HG02970 (cell line): Measurements from ENCODE around the gene SRSF6.
A peak's percentile ranks its signal among the peaks of the same experiment; 100 is the strongest.
"Not testable (repeated sequence)": the region's sequence is repeated elsewhere in the genome, so short reads cannot be mapped to it uniquely, and the experiment has no call there.

Experiments
- ATAC-seq: cut with Tn5 transposase; IDR thresholded peaks from one replicate; pipeline ENCODE4 v1.9.1; 2021; ENCODE audit warnings: mild to moderate bottlenecking, moderate library complexity, moderate number of reproducible peaks; ENCODE audit not compliant: unreplicated experiment, low FRiP score

Gene SRSF6

DNA sequence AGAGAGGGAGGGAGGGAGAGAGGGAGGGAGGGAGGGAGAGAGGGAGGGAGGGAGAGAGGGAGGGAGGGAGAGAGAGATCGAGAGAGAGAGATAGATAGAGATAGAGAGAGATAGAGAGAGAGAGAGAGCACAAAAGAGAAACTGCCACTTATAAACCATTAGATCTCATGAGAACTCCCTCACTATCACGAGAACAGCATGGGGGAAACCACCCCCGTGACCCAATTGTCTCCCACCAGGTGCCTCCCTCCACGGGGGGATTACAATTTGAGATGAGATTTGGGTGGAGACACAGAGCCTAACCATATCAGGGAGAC lies 9.3 kb upstream of the SRSF6 start:
- not testable (repeated sequence) for ATAC-seq

DNA sequence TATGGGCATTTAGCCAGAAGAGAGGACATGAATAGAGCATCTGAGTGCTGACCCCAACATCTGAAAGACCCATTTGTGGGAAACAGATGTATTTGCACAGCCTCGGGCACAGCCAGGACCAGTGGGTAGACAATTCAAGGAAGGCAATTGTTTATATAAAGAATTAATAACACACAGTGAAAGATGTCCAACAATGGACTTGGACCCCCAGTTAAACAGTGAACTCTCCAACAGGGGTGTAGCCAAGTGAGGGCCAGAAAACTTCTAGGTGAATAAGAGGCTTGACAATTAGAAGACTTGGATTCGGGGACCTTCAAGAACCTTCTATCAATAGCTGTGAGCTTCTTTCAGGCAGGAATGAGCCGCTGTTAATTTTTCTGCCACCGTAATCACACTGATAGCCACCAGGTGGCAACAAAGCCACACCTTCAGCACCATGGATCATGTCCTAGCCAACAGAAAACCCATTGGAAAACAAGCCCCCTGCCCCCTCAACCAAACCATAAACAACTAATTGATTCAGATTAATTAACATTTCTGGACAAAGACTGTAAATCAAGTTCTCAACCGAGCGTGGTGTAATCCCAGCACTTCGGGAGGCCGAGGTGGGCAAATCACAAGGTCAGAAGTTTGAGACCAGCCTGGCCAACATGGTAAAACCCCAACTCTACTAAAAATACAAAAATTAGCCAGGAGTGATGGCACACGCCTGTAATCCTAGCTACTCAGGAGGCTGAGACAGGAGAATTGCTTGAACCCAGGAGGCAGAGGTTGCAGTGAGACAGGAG lies 8.8 kb upstream of the SRSF6 start:
- no peak for ATAC-seq

DNA sequence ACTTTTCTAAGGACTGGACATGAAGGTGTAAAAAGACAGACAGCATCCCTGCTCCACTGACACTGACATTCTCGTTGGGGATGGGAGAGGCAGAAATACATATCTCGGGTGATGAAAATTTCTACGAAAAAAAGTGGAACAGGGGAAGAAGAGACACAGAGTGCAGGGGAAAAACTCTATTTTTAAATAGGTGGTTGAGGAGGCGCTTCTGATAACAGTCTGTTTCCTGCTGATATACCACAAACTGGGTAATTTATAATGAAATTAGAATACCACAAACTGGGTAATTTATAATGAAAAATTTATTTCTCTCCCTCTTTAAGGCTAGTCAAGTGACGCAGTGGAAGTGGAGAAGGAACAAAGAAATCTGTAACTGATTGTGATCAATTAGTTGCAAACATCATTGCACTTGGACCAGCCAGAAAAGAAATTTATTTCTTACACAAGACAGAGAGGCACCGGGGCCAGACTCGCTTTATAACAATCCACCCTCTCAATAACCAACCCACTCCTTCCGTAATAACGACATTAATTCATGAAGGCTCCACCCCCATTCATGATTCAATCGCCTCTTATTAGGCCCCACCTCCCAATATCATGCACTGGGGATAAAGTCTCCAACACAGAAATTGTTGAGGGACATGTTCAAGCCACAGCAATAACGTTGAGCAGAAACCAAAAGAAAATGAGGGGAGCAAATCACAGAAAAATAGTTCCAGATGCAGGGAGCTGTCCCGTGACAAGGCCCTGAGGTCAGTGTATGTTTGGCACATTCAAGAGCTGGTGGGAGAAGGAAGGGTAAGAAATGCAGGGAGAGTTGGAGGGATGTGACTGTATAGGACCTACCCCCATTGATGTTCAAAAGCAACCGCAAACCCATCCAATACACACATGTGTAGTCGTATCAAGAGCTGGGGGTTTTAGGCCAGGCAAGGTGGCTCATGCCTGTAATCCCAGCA lies 6.6 kb upstream of the SRSF6 start:
- ATAC-seq = no peak

DNA sequence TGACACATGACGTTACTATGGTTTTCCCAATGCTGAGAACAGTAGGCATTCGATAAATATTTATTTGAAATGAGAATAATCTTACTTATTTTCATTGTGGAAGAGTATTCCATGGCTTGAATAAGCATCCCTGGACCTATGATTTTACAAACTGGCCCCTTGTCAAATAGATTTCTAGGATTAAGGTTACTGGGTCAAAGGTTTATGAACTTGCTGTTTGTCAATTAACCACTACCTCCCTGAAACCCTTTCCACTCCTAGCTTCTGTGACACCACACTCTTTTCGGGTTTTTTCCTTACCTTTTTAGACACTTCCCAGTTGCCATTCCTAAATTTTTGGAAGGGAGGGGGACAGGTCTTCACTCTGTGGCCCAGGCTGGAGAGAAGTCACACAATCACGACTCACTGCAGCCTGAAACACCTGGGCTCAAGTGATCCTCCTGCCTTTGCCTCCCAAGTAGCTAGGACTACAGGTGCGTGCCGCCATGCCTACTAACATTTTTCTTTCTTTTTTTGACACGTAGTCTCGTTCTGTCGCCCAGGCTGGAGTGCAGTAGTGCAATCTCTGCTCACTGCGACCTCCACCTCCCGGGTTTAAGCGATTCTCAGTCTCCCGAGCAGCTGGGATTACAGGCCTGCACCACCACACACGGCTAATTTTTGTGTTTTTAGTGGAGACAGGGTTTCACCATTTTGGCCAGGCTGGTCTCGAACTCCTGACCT lies 5.1 kb upstream of the SRSF6 start:
- ATAC-seq = no peak

DNA sequence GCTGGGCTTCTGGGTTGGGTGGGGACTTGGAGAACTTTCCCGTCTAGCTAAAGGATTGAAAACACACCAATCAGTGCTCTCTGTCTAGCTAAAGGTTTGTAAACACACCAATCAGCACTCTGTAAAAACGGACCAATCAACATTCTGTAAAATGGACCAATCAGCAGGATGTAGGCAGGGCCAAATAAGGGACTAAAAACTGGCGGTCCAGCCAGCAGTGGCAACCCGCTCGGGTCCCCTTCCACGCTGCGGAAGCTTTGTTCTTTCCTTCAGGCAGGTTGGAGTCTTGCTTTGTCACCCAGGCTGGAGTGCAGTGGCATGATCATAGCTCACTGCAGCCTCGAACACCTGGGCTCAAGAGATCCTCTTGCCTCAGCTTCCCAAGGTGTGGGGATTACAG lies 1.4 kb upstream of the SRSF6 start:
- not testable (repeated sequence) for ATAC-seq

DNA sequence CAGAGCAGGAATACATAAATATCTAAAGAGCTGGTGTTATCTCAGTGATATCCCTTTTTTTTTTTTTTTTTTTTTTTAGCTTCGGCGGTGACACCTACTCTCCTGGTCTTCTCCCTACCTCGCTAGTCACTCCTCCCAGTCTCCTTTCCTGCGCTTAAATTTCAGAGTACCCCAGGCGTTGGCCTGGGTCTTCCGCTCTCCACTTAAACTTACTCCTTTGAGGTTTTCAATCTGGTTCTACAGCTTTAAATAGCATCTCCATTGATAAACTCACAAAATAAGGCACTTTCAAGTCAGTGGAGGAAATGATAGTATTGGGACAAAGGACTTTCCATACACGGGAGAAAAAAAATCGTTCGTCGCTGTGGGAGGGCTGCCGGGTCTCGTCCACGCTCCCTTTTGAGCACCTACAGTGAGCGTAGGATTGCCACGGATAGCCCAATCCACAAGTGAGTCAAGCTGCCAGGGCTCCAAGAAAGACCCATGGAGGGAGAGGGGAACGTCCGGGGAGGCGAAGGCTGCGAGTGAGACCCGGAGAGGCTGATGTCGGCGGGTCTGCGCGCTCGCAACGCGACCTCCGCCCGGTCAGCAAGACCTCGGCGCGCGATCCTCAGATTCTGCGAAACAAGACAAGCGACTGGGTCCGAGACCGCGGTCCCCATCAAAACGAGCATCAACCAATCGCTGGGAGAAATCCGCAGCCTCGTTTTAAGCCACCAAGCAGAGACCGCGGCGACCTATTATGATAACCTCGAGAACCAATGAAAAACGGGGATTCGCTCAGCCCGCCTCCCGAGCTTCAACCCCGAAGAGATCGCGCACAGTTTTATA lies 672 bp upstream of the SRSF6 start:
- peak; percentile 70 for ATAC-seq

DNA sequence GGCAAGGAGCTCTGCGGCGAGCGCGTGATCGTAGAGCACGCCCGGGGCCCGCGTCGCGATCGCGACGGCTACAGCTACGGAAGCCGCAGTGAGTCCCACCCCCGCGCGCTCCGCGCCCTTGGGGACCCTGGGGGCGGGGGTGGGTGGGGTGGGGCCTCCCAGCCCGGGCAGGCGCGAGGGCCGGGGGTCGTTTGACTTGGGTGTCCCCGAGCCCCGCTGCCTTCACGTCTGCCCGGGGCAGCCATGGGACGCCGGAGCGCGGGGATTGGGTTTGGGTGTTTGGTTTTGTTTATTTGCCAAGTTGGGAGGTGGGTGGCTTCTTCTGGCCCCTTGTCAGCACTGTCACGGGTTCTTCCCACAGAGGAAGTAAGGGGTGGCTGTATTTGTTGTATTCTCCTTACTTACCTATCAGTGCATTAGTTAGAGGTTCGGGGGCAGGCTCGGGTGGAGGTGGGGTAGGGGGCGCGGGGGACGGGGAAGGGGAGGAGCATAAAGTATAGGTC lies 777 bp downstream of the SRSF6 start:
- ATAC-seq = peak; percentile 14

DNA sequence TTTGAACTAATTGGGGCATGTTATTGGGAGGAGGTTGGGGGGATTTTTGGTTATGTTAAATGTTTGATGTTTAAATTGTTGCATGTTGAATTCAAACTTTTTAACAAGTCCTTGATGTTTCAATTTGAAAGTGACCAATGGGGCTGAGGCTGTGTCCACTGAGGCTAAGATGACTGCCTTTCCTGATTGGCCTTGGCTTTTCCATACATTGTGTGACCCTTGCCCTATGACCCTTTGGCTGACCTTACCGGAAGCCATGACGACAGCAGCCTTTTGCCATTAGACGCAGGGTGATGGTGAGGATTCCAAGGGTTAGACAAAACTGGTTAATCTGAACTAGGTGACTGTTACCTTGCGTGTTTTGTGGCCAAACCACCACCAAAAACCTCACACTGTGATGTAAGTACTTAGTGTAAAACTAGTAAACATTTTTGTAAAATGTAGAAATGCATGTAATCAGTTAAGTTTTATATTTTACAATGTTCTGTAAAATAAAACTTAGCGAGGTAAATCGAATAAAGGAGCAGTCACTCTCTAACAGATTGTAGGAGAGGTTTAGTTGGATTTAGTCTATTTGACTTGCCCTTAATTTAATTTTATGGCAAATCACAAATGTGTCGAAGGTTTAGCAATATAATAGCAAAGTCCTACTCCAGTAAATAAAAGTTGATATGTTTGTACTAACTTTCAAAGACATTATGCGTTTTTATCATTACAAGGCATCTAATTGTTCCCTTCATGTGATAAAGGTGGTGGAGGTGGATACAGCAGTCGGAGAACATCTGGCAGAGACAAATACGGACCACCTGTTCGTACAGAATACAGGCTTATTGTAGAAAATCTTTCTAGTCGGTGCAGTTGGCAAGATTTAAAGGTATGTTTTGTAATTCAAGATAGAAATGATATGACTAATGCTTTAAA lies 1.6 kb downstream of the SRSF6 start:
- ATAC-seq = no peak

DNA sequence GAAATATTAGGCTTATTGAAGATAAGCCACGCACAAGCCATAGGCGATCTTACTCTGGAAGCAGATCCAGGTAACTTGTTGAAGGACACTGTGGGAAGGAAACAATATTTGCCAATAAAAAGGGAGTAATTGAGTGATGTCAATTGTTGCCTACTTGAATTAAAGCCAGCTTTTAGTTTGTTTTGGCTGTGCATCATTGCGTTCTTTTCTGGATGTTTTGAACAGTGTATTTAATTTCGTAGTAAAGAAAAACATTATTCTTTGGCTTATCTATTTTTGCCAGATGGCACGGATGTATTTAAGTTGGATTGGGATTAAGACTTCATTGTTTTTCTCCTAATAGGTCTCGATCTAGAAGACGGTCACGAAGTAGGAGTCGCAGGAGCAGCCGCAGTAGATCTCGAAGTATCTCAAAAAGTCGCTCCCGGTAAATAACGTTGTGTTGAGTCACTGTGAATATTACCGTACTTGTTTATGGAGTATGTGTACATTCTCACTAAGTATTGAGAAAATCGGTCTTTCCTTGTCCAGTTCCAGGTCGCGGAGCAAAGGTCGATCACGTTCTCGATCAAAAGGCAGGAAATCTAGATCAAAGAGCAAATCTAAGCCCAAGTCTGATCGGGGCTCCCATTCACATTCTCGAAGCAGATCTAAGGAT lies 2.6 kb downstream of the SRSF6 start:
- no peak for ATAC-seq

DNA sequence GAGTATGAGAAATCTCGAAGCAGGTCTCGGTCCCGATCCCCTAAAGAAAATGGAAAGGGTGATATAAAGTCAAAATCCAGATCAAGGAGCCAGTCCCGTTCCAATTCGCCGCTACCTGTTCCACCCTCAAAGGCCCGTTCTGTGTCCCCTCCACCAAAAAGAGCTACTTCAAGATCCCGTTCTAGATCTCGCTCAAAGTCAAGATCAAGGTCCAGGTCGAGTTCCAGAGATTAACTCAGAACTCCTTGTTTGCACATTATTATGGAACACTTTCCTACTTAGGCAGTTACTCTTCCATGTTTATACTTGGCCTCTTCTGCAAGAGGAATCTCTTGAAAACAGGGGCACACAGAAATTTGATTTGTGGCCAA lies 3.1 kb downstream of the SRSF6 start:
- ATAC-seq = no peak

DNA sequence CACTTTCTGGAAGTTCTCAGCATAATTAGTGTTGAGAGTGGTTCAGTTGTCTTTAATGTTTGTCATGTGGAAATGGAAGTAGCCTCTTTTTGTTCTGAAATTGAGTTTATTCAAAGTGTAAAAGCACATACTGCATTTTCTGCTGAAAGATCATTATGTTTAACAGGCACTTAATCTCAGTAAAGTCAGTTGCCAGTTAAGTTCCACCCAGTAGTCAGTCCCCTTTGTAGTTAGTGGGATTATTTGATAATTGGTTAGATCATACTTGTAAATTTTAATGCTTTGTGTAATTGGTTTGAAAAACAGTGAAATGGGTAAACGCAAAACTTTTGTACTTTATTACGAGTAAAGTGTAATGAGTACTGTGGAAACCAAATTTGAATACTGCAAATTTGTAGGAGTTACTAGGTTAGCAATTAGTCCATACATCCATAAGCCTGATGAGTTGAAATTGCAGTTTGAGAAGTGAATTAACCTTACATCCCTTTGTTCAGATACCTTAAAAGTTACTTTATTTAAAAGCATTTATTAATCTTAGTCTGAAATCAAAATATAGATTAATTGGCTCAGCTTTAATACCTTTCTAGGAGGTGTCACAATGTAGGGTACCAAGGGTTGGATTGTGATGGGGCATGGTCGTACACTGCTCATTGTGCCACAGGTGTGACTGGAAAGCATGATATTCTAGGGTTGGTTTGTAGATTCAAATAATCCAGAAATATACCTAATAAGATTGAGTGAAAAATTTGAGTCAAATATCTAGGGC lies 4.4 kb downstream of the SRSF6 start:
- no peak for ATAC-seq

DNA sequence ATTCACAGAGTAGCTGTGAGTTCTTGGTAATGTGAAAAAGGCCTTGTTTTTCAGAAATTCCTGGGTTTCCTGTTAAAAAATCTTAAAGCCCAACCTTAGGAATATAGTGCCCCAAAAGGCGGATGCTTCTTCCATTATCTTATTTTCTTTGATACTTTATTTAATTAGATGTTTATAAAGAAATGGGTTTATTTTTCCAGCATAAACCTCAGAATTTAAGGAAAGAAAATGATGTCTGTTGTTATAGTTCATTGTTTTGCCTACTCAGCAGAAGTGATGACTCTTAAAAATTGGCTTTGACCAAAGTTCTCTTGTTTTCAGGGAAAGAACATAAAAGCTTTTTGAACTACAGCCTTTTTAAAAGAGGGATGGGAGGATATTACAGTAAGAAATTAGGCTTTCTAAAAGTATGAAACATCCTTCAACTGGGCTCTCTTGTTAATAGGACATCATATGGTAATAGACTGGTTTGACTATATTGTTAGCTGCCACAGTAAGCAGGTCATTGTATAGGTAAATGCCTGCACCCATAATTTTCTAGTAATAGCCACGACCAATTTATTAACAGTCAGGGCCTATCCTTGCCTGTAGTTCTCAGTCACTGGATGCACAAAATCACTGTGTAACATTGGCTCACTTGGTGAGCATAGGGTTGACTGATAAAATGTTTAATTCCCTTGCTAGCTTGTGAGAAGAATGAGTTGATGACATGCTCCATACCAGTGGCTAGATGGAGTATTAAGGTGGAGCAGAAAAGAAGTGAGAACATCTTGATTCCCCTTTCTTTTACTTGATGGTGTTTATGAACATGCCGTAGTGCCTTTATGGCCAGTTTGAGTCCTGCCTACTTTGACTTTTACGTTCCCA lies 5.2 kb downstream of the SRSF6 start:
- no peak for ATAC-seq

DNA sequence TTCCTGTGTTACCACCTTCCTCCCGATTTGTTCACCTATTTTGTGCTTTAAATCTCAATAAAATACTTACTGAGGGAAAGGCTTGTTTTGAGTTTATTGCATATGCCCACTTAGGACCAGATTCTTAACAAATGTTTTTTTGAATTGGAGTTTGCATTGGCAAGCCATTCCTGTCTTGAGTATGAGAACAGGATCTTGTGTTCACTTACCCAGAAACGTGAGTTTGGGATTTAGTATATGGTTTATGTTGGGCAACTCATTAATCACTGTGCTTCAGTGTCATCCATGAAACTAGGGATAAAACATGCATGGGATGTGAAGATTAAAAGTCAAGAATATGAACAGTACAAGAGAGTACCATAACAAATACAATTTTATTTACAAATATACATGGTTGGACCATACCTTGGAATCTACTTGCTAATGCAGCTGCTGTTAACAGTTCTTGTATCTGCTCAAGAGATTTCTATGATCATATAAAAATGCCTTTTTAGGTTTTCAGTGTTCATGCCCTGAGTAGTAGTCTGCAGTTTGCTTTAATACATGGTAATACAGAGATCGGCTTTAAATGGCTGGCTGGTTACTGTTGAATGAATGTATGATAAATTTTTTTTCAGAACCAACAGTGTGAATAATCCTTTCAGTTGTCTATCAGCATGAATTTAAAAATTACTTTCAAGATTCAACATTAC lies 6.0 kb downstream of the SRSF6 start:
- no peak for ATAC-seq

DNA sequence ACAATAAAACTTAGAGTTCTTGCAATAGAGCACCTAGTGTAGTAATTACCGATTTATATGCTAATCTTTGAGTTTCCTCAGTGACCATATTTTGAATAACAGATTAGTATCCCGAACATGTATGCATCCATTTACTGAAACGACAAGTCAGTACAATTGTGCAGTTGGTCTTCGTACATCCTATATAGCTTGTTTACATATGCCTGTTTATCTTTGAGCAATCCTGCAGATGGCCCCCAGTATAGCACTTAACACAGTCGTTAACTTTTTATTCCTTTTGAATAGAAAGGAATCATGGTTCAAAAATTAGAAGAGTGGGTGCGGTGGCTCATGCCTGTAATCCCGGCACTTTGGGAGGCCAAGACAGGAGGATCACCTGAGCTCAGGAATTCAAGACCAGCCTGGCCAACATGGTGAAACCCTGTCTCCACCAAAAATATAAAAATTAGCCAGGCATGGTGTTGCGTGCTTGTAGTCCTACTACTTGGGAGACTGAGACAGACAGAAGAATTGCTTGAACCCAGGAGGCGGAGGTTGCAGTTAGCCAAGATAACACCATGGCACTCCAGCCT lies 6.6 kb downstream of the SRSF6 start:
- ATAC-seq = no peak

DNA sequence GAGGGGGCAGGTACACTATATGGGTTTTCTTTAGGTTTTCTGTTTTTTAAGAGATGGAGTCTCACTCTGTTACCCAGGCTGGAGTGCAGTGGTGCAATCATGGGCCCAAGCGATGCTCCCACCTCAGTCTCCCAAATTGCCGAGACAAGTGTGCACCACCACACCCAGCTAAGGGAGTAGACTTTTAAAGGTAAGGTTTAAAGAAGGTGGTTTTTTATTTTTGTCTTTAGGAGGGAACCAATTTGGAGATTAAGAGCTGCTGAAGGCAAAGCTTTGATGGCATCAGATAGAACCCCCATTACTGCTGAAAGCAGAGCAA lies 7.9 kb downstream of the SRSF6 start:
- ATAC-seq = no peak

DNA sequence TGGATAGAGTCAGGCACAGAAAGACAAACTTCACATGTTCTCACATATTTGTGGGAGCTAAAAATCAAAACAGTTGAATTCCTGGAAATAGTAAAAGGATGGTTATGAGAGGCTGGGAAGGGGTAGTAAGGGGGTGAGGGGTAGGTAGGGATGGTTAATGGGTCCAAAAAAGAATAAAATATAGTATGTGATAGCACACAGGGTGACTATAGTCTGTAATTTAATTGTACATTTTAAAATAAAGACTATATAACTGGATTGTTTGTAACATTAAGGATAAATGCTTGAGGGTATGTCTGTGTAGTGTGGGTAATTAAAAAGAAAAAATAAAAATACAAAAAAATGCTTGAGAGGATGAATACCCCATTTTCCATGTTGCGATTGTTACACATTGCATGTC lies 9.9 kb downstream of the SRSF6 start:
- ATAC-seq = no peak
